Epithelial cell of esophagus (primary cell): ENCODE measurements around the gene TNS3.

Source experiments
- DNase-seq: peaks from one replicate; pipeline ENCODE4 v3.0.0; 2010; ENCODE audit warnings: low read depth
- H3K4me3 ChIP-seq: 2 replicates; pipeline ENCODE4 v1.5.1; 2011; ENCODE audit warnings: mild to moderate bottlenecking, low read length, control low read depth
- TF ChIP-seq, protein P1 (sequence below): IDR thresholded peaks from 2 replicates; pipeline ENCODE4 v1.5.1; 2011; ENCODE audit warnings: low read depth, mild to moderate bottlenecking, low read length, control low read depth, inconsistent platforms; ENCODE audit not compliant: insufficient read depth; ENCODE audit errors: missing control alignments

The TNS3 gene

DNA sequence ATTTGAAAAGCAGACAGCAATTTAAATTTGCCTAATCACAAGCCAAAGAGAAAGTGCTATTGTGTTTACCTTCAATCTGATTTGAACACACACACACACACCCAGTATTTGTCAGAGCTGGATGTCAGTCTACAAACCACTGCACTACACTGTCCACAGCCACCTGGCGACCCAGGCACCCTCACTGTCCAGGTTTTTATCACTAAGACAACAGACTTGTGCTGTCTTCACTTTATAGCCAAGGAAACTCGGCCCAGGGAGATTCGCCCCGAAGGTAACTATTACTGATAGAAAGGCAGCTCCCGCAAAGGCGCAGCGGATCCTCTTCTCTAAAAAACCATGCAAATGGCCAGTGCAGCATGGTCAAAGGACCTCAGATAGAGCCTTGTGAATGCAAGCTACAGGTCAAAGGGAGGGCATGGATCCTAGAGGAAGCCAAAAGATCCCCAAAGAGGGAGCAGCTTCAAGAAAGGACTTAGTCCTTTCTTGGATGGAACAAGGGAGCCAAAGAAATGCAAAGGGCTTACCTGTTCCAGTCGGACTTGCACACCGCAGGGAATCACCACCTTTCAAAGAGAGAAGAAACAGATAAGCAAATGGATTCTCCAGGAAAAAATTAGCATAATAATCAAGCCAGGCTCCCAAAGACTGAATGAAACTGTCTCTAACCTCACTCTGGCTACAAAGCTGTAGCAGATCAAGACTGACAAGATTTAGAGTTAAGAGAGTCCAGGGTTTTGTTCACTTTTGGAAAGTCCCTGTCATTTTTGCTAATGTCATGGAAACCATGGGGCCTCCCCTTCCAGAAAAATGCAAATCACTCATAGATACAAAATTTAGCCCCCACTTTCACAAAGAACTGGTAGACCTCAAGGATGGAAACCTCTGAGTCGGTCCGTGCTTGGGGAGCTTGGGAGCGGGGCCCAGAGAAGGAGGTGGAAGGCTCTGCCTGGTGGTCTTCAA, 101.1 kb downstream of the TNS3 start:
- no peak overlapping the region for H3K4me3 ChIP-seq
- DNase-seq = no peak
- TF ChIP-seq, protein P1, sequence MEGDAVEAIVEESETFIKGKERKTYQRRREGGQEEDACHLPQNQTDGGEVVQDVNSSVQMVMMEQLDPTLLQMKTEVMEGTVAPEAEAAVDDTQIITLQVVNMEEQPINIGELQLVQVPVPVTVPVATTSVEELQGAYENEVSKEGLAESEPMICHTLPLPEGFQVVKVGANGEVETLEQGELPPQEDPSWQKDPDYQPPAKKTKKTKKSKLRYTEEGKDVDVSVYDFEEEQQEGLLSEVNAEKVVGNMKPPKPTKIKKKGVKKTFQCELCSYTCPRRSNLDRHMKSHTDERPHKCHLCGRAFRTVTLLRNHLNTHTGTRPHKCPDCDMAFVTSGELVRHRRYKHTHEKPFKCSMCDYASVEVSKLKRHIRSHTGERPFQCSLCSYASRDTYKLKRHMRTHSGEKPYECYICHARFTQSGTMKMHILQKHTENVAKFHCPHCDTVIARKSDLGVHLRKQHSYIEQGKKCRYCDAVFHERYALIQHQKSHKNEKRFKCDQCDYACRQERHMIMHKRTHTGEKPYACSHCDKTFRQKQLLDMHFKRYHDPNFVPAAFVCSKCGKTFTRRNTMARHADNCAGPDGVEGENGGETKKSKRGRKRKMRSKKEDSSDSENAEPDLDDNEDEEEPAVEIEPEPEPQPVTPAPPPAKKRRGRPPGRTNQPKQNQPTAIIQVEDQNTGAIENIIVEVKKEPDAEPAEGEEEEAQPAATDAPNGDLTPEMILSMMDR = no peak

DNA sequence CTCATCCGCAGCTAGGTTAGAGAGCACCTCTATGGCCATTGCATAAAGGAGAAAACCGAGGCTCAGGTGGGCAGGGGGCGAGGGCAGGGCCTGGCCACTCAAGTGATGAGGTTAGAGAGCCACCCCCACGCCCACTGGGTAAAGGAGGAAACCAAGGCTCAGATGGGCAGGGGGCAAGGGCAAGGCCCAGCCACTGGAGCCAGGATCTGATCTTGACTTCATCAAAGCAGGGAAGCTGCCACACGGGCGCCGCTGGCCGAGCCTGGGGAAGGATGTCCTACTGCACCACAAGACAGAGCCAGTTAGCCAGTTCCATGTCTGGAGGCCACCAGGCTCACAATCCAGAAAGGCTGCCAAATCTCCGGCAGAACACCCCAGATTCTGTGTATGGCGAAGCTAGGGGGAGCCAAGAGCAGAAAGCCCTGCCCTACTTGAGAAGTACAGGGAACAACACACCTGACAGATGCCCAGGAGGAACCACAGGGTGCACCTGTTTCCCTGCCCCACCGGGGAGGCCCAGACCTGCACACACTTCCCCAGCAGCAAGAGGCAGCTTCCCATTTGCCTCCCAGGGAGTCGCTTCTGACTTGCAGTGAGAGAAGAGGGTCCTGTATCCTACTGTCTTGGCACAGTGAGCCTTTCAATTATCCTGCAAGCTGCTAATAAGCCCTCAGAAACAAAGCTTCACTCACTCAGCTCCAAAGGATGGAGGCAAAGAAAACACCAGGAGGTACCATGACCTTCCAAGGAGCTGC, 101.9 kb downstream of the TNS3 start:
- TF ChIP-seq, protein P1 = no peak
- DNase-seq = no peak
- H3K4me3 ChIP-seq = no peak overlapping the region

DNA sequence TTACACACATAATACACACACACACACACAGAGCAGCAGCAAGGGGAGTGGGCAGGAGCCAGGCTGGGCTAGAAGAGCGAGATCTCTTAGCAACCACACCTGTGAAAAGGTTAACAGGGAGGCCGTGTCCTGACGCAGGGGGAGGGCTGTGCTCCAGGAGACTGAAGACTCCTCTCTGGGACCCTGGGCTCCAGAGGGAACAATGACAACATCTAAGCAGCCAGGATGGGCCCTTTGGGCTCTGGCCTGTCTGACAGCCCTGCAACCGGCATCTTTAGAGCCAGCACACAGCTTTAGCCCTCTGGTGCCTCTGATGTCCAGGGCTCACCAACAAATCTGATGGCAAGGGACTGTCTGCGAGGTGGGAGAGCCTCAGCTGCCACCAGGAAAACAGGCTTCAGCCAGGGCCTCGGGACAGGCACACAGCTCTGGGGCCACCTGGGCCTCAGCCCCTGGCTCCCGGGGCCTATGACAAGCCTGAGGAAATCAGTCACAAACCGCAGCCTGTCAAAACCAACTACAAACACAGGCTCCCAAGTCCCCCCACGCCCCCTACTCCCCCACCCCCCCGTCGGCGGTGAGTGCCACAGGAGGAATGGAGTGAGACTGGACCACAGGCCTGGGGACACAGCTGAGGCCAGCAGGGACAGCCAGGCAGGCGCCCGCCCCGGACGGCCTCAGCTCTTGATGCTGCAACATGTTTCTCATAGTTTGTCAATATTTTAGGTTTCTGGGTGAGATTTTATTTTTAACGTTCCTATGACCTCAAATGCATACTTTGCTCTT, 102.8 kb downstream of the TNS3 start:
- no peak for DNase-seq
- TF ChIP-seq, protein P1 = no peak
- no peak overlapping the region for H3K4me3 ChIP-seq

DNA sequence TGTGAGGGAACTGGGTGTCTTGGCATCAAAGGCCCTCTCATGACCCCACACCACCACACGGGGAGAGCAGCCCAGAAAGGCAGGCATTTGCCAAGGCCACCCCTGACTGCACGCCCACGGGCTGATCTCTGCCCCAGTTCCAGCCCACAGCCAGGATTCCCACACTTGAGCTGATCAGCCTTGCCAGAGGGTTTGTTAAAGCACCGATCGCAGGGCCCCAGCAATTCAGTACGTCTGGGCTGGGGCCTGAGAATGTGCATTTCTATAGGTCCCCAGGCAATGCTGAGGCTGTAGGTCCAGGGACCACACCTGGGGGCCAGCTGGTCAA, 103.9 kb downstream of the TNS3 start:
- H3K4me3 ChIP-seq = no peak overlapping the region
- DNase-seq = no peak
- TF ChIP-seq, protein P1 = no peak

DNA sequence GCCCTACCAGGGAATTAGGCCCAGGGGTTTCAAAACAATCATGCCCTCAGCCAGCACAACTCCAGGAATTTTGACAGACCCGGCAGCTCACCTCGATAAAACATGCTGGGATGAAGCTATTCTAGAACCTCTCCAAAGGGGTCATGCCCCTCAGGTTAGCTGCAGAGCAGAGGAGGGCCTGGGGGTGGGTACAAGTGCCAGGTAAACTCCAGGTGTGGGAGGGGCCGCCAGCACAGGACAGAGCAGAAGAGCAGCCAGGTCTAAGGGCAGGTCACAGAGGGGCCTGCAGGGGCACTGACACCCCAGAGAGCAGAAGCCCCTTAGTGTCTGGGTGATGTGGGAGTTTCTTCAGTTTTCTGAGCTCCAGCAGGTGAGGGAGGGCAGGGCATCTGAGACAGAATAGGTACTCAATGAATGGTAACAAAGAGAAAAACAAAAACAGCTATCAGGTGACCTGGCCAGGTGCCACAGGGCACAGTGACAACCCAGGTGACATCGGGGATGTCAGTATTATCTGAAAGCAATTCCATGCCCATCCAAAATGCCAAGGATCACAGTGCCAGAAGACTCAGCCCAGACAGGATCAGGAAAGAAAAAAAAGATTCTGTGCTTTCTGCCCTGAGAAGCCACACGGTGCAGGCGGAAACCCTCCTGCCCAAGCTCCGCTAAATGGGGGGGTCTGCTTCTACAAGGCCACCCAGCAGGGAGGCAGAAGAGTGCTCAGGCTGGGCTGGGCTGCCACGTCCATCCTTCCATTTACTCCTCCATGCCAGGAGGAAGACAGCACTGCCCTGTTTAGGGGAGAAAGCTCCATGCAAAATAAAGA, 104.5 kb downstream of the TNS3 start:
- TF ChIP-seq, protein P1 = no peak
- DNase-seq = no peak
- H3K4me3 ChIP-seq = no peak overlapping the region

DNA sequence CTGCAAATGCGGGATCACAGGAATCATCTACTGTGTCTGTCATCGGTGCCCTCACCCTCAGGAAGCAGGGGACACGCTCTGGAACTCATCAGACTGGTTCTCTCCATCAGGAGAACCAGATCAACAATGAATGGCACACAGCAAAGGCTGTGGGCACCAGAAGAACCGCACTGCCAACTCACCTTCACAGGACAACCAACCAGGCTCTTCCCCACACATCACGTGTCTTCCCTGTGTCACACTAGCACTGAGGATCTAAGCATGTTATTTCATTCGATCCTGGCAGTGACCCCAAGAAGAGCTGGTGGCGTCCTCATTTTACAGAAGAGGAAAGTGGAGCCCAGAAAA, 106.1 kb downstream of the TNS3 start:
- TF ChIP-seq, protein P1 = no peak
- peak; percentile 31 for DNase-seq
- no peak overlapping the region for H3K4me3 ChIP-seq
